OCI-M1 (cell line): ENCODE data around the gene SELENOO.
A peak's percentile ranks its signal among the peaks of the same experiment; 100 is the strongest.

Source experiments
- DNase-seq: peaks from one replicate; lab custom pipeline; 2025; lab: John Stamatoyannopoulos, UW

Gene SELENOO

DNA sequence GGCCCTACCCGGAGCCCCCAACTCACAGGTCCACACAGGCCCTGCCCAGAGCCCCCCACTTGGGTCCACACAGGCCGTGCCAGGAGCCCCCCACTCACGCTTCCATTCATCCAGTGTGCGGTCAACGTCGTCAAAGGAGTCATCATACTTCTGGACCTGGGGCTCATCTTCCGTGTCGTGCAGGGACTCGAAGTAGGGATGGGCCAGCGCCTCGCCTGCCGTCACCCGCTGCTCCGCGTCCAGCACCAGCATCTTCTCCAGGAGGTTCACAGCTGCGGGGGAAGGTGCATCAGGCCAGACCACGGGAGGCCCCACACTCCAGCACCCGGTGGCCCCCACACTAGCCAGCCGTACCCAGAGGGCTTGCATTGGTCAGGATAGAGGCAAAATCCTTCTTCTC, 54.3 kb downstream of the SELENOO start:
- DNase-seq = no peak

DNA sequence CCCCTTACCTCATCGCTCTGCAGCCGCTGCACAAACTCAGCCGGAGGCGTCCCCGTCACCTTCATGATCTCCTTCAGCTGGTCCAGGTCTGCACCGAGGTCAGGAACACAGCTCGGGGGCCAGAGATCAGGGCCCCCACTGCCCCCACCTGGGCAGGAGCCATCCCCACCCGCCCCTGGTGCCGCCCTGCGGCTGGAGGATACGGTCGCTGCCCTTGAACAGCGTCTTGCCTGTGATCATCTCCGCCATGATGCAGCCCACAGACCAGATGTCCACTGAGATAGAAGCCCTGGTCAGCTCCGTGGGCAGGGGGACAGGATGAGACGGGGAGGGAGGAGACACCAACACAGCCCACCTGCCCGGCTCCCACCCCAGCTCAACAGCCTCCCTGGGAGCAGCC, 54.8 kb downstream of the SELENOO start:
- no peak for DNase-seq

DNA sequence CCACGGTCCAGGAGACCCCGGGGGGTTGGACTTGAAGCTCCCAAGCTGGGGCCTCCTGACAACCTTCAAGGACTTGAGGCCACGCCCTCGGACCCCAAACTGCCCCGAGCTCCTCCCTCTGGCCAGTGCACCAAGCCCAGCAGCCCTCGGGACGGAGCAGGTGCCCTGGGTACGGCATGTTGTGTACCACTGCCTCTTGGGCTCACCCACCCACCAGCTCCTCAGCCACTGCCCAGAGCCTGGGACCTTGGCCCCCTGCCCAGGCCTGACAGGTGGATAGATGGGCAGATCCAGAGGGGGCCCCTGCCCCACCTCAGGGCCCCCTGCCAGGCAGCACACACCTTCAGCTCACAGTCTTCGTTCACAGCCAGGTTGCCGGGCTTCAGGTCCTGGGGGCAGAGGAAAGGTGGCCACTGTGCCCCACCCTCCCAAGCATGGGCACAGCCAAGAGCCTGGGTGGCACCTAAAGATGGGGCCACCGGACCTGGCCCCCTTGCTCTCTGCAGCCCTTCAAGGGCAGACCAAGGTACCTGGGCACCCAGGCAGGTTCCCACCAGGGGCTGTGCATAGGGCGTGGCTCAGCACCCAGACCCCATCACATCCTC, 55.5 kb downstream of the SELENOO start:
- DNase-seq = no peak

DNA sequence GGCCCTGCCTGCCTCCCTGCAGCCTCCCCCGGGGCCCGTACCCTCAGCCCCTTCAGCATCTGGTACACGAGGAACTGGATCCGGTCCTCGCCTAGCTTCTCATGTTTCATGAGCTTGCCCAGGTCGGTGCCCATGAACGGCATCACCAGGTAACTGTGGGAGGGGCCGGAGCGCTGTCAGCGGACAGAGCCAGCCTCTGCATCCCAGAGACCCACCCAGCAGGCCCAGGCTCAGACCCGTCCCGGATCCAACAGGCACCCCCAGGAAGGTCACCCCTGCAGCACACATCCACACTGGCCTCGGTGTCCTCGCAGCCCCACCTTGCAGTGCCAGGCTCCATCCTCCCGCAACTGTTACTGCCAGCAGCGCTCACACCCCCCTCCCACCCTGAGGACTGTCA, 56.2 kb downstream of the SELENOO start:
- DNase-seq = no peak

DNA sequence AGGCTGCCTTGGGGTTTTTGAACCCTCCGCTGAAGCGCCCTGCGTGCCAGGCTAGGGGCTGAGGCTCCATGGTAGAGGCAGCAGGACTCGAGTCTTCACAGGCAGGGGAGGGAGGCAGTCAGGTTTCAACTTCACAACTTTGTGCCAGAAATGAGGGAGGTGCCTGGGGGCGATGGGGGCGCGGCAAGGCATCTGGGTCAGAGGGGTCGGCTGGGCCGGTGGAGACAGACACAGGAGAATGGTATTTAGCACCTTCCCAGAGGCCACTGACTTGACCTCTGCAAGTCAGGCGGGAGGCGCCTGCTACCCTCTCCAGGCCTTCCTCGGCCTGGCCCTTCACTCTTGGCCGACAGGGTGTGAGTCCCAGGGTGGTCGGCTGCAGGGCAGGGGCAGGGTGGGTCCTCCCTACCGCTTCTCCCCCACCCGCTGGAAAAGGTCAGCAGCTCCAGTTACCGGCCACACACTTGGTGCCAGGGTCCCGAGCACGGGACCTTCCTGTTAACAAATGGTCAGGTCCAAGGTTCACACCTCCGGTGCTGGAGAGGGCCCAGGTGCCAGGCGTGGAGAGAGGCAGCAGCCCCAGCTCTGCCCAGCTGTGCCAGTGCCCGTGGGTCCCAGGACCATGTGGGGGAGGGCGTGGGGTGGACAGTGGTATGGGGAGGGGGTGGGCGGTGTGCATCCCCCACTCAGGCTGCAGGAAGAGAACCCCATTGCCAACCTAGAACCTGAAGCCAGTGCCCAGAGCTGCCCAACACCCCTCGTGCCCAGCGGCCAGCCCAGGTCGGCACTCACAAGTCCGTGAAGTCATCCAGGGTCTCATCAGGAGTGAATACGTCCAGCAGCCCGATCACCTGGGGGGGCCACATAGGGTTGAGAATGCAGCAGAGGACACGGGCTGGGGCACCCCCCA, 56.9 kb downstream of the SELENOO start:
- DNase-seq = no peak

DNA sequence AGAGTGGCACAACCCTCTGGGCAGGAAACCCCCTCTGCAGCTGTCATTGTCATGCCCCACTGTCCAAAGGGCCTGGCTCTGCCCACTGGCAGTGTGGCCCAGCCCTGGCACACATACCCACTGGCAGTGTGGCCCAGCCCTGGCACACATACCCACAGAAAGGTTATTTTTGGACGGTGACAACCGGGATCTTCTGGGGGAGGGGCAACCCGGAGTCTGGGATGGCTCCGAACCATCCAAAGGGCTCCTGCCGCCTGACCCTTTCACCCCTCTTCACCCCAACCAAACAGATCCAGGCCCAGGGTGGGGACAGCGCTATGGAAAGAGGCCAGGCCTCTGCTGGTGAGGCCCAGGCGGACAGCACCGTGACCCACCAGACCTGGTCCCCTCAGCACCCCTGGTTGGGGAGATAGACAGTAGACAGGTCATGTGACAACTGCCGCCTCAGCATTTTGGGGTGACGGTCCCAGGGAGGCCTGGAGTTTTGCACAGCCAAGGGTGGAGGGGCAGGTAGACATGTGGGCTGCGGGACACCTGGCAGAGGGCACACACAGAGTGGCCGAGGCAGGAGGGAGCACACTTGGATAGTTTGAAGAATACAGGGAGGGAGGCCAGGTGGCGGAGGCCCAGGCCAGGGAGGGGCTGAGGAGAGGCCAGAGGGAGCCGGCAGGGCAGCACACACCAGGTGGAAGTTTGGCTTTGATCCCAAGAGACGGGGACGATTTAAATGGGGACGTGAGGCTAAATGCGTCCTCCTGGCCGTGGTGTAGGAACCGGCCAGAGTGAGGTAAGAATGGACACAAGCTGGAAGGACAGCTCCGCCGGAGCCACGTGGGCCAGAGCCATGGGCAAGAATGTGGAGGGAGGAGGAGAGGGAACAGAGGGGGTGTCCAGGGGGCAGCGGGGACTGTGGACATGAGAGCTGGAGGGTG, 57.8 kb downstream of the SELENOO start:
- no peak for DNase-seq

DNA sequence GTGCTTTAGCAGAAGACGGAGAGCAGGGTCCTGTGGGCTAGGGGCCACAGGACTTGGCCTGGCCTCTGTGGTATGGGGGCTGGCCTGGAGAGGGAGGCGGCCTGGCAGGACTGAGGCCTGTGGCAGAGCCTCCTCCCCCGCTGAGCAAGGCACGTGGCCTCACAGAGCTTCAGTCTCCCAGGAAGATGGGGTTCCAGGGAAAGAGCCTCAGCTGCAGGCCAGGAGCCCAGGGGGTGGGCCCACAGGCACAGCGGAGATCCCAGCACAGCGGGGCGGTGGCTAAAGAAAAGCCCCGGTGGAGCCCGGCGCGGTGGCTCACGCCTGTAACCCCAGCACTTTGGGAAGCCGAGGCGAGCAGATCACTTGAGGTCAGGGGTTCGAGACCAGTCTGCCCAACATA, 58.5 kb downstream of the SELENOO start:
- DNase-seq = no peak

DNA sequence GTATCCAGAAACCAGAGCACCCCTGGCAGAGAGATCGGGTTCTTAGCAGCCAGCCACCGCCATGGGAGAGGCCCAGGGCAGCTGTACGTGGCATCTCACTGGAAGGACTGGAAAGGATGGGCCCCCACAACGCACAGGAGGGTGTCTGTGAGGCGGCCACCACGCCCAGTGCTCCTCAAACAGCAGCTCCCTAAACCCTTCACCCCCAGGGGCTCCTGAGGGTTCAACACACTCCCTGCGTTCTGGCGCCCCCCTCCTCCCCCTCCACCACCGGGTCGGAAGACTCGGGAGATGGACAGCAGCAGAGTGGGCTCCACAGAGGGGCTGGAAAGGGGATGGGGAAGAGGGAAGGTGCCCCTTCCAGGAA, 59.6 kb downstream of the SELENOO start:
- no peak for DNase-seq

DNA sequence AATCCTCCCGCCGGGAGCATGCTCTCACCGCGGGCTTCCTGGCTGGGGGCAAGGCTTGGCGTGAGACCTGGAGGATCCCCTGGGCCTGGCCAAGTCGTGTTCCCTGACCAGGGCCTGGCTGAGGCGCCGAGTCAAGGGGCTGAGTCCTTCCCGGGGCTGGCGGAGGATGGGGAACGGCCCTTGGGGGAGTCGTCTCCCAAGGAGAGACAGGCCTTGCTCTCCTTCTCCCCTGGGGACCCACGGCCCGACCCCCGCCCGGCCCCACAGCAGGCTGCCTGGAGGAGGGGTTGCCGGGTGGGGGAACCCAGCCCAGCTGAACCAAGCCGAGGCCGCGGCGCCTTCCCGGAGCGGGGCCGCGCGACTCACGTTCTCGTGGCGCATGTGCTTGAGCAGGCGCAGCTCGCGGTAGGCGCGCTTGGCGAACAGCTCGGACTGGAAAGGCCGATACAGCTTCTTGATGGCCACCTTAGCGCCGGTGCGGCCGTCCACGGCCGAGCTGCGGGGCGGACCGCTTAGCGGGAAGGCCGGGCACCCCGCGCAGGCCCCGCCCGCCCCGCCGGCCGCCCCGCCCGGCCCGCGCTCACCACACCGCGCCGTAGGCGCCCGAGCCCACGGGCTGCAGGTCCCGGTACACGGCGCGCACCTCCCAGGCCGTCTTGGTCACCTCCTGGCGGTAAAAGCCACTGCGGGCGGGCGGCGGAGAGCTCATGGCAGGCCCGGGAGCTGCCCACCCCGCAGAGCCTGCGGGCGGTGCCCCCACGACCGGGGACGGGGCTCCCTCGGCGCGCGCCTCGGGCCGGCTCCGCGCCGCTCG, 60.2 kb downstream of the SELENOO start:
- DNase-seq = peak; percentile 58

DNA sequence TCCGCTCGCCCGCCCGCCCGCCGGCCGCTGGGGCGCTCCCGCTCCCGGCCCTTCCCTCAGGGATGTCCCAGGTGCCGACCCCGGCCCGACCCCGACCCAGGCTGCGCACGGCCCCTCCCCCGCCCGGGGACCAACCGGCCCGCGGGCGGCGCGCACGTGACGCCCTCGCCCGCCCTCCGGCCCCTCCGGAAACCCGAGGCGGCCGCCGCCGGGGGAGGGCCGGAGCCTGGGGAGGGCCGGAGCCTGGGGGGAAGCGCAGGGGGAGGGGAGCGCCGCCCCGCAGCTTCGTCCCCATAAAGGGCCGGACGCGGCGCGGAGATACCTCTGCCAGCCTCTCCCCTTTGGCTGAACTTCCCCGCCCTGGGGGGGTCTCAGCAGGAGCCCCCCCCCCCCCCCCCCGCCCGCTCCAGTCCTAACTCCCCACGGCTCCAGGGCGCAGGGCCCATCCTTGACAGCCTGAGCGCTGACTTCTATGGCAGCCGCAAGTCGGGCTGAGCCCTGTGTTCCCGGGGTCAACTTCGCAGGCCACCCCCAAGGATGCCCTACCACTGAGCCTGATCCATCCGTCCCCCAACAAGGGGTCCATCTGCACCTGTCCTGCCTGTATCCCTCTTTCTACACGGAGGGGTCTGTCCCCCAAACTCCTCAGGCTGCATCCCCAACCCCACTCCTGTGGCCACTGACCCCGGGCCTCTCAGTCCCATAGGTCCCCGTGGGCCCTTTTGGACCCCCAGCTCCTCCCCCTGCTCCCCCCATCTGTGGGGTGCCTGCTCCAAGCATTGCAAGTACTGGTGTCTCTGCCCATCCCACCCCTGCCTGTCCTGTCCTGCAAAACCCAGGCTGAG, 61.0 kb downstream of the SELENOO start, which contains the start of gene MAPK12:
TSS of gene MAPK12 (minus strand) at position 69 of the 845 bp plus-strand sequence. CDS start 174 bp downstream, outside the sequence.
- DNase-seq = peak; percentile 49

DNA sequence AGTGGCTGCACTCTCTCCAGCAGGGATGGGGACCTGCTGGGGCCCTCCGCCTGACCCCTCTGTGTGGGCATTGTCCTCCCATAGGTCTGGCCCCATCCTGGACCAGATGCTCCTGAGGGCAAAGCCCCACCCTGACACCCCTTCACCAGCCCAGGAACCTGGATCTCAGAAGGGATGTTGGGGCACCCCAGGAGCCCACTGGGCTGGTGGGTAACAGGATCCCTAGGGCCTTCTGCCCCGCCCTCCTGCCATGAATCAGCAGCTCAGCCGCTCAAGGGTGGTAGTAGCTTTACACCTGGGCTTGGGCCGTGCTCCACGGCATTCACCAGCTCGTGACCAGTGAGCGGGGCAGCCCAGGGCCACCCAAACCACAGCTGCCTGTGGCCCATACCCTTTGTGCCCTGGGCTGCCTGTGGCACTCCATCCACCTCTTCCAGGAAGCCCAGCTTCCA, 61.7 kb downstream of the SELENOO start:
- no peak for DNase-seq

DNA sequence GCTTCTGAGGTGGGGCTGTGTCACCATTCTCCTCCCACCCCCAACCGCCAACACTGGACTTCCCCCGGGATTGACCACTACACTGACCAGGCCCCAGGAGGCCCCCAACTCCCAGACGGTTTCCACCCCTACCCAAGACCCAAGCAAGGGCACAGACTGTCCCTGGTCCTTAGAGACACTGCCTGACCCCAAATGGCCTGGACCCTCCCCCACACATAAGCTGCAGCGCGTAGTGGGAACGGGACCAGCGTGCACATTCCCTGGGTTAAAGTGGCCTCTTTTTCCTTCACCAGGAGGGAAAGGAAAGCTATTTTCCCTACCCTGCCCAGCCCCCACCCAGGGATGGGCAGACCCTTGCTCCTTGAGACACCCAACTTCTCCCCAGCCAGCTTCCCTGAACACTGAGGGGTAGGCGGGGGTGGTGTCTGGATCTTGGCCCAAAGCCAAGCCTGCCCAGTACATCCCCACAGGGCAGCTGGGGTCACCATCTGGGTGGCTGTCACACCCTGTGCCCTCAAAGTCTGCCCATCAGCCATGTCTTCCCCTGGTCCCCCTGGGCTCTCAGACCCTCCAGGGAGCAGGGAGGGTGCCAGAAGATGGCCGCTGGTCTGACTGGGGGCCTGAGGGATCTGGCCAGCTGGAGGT, 62.3 kb downstream of the SELENOO start:
- no peak for DNase-seq

DNA sequence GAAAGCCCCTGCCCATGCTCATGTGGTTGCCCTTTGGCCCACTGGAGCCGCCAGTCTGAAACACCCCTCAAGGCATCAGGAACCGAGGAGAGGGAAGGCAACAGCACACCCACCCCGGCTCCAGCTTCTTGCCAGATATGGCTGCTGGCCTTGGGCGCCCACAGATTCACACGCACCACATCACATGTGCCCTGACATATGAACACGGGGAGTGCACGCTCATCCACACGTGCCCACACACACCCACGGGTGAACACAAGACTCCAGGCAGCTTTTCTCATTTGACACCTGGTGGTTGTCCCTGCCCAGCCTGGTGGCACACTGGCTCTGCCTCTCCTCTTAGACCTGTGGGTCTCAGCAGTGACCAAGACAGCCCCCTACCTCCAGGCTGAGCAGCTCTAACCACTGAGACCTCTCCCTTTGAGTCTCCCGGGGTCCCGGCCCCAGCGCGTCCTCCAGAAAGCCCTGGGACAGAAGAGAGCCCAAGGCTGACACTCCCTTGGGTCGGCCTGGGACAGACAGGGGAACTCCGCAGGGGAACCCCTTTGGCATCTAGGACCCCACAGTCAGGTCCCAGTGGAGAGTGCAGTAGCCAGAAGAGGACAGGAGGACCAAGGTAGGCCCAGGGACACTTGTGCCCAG, 63.4 kb downstream of the SELENOO start:
- DNase-seq = no peak

DNA sequence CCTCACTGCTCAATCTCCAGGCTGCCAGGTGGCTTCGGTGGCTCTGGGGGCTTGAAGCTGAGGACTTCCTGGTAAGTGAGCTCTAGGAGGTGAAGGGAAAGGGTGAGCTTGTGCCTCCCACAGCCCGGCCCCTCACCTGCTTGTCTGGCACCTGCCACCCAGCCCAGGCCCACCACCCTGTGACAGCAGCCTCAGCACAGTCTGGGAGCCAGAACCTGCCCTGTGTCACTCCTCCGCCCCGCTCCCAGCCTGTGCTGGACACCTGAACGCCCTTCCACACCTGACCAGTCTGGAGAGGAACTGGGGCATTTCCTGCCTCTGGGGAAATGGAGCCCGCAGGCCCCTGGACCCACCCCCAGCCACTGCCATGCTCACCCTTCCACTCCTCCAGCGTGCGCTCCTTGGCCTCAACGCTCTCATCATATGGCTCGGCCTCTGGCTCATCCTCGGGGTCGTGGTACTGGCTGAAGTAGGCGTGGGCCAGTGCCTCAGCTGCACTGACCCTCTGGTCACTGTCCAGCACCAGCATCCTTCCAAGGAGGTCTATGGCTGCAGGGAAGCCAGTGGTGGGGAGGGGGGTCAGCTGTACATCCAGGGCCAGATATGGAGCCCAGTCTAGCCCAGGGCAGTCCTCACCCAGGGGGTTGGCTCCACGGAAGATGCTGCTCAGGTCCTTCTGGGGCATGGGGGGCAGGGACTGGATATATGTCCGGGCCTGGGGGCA, 64.3 kb downstream of the SELENOO start:
- no peak for DNase-seq

DNA sequence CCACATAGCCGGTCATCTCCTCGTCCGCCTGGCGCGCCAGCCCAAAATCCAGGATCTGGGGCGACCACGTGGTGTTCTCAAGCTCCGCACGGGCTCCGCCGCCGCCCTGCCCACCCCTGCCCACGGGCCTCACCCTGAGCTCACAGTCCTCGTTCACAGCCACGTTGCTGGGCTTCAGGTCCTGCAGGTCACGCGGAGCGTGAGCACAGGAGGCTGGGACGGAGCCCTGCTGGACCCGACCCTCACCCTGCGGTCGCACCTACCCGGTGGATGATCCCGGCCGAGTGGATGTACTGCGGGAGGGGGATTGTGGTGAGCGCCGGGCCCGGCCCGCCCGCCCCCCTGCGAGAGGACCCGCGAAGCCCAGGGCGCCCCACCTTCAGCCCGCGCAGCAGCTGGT, 66.2 kb downstream of the SELENOO start:
- DNase-seq = no peak
